K562 (cell line): ENCODE results near the gene STK4.

Experiments
- NR2C2 ChIP-seq, 2 experiments: fragments of 200-800 bp in 1 of 2; sonication (Bioruptor generic) in 1 of 2; sonication (generic) in 1 of 2; formaldehyde crosslinking in 1 of 2; IDR thresholded peaks; 2 replicates each; pipeline versions ENCODE4 v1.6.1 to v1.8.0; 2016 to 2022; ENCODE audit warnings: mild to moderate bottlenecking in 1 of 2, missing compliant biosample characterization in 1 of 2, missing genetic modification characterization in 1 of 2, missing genetic modification reagents in 1 of 2
- POLR2A ChIP-seq: fragments of 450-650 bp; conservative IDR thresholded peaks from 2 replicates; pipeline ENCODE4 v1.6.1; 2016
- SNRNP70 ChIP-seq: fragments of 200-400 bp; formaldehyde crosslinking; optimal IDR thresholded peaks from 2 replicates; pipeline ENCODE3; 2017; ENCODE audit warnings: low read depth, low read length
- SPI1 ChIP-seq: IDR thresholded peaks from 2 replicates; pipeline ENCODE4 v1.6.1; 2011; ENCODE audit warnings: low read depth, low read length, control low read depth, borderline replicate concordance
- YY1 ChIP-seq, 3 experiments: IDR thresholded peaks; 2 replicates each; pipeline ENCODE4 v1.6.1; 2011; ENCODE audit warnings: low read length in 2 of 3, mild to moderate bottlenecking in 2 of 3, moderate library complexity in 2 of 3, borderline replicate concordance in 1 of 3, control low read depth in 1 of 3, low read depth in 1 of 3; ENCODE audit not compliant: insufficient read depth in 3 of 3, insufficient replicate concordance in 2 of 3, control insufficient read depth in 1 of 3, insufficient read length in 1 of 3; ENCODE audit errors: extremely low read depth in 1 of 3
- TF ChIP-seq, protein P1 (sequence below): sonication (generic); formaldehyde crosslinking; IDR thresholded peaks from 2 replicates; pipeline ENCODE4 v1.8.0; 2022; ENCODE audit warnings: mild to moderate bottlenecking, missing genetic modification reagents

GRCh38 chr20:45077559-45077958, 111.2 kb downstream of the STK4 start:
- no peak for TF ChIP-seq SPI1
- no peak for TF ChIP-seq SNRNP70
- TF ChIP-seq, protein P1, sequence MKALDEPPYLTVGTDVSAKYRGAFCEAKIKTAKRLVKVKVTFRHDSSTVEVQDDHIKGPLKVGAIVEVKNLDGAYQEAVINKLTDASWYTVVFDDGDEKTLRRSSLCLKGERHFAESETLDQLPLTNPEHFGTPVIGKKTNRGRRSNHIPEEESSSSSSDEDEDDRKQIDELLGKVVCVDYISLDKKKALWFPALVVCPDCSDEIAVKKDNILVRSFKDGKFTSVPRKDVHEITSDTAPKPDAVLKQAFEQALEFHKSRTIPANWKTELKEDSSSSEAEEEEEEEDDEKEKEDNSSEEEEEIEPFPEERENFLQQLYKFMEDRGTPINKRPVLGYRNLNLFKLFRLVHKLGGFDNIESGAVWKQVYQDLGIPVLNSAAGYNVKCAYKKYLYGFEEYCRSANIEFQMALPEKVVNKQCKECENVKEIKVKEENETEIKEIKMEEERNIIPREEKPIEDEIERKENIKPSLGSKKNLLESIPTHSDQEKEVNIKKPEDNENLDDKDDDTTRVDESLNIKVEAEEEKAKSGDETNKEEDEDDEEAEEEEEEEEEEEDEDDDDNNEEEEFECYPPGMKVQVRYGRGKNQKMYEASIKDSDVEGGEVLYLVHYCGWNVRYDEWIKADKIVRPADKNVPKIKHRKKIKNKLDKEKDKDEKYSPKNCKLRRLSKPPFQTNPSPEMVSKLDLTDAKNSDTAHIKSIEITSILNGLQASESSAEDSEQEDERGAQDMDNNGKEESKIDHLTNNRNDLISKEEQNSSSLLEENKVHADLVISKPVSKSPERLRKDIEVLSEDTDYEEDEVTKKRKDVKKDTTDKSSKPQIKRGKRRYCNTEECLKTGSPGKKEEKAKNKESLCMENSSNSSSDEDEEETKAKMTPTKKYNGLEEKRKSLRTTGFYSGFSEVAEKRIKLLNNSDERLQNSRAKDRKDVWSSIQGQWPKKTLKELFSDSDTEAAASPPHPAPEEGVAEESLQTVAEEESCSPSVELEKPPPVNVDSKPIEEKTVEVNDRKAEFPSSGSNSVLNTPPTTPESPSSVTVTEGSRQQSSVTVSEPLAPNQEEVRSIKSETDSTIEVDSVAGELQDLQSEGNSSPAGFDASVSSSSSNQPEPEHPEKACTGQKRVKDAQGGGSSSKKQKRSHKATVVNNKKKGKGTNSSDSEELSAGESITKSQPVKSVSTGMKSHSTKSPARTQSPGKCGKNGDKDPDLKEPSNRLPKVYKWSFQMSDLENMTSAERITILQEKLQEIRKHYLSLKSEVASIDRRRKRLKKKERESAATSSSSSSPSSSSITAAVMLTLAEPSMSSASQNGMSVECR (CRISPR knock-in tag), result no peak
- no peak for TF ChIP-seq NR2C2 (CRISPR knock-in tag; IDR thresholded peaks at IDR 0.05)
- no peak for TF ChIP-seq NR2C2 (tag; IDR thresholded peaks at IDR 0.05)
- no peak for TF ChIP-seq YY1 (IDR thresholded peaks at IDR 0.05; ENCODE audit: borderline replicate concordance in 1 of 3, control insufficient read depth in 1 of 3, extremely low read depth in 1 of 3, insufficient read depth in 3 of 3, insufficient read length in 1 of 3, insufficient replicate concordance in 2 of 3, low read depth in 1 of 3, low read length in 2 of 3)
- no peak for TF ChIP-seq POLR2A
